ENCODE measurements around the gene ARAP2. TPM values are rescaled to one million over a fixed set of nuclear protein-coding genes. Genes with fewer than 3 reads are reported as not detected.

ARAP2 gene
- total and polyA plus RNA-seq, 2 experiments from 2014 or later: 0.92 to 4.8 TPM

- TF ChIP-seq REST (IDR thresholded peaks at IDR 0.05; ENCODE audit: unreplicated experiment): no peak
- TF ChIP-seq POLR2AphosphoS5 (IDR thresholded peaks at IDR 0.05; ENCODE audit: low read depth): no peak
- no peak for TF ChIP-seq EZH2phosphoT487 (IDR thresholded peaks at IDR 0.05; ENCODE audit: unreplicated experiment)
- TF ChIP-seq ZNF114 (CRISPR knock-in tag; IDR thresholded peaks at IDR 0.05): no peak
Observed at GRCh38 chr4:36133086-36133485, 111.2 kb downstream of the ARAP2 start (continued).

GRCh38 chr4:36130641-36131040 is 113.7 kb downstream of the ARAP2 start:
- H3K27ac ChIP-seq (ENCODE audit: low read depth): no peak overlapping the region
- no peaks in the 10 kb centered on the region for H3K27me3 Mint-ChIP-seq (ENCODE audit: insufficient read depth, low read depth, poor library complexity)
- no peaks in the 10 kb centered on the region for H3K79me2 ChIP-seq (replicated peaks; ENCODE audit: insufficient read depth)
- H3K27me3 ChIP-seq (ENCODE audit: insufficient read depth): no peaks in the 10 kb centered on the region
- H2AFZ ChIP-seq: no peak overlapping the region
- H3K9me2 ChIP-seq (ENCODE audit: insufficient read depth): no peaks in the 10 kb centered on the region
- H3F3A ChIP-seq (replicated peaks; ENCODE audit: low read depth): no peaks in the 10 kb centered on the region
- DNase-seq (ENCODE audit: low spot score): no peak
- peaks cover 22% of the 10 kb centered on the region for H3K4me1 Mint-ChIP-seq
- H3K4me3 Mint-ChIP-seq: no peak overlapping the region
- H3K4me1 ChIP-seq (ENCODE audit: insufficient read depth): peaks cover 14% of the 10 kb centered on the region; the same call in 1 of the 2 replicates
- no peaks in the 10 kb centered on the region for H4K20me1 ChIP-seq (replicated peaks; ENCODE audit: insufficient read depth)
- no peak overlapping the region for H3K4me2 ChIP-seq
- no peaks in the 10 kb centered on the region for H3K36me3 ChIP-seq (ENCODE audit: insufficient read depth)
- no peak for ATAC-seq
- no peaks in the 10 kb centered on the region for H3K36me3 Mint-ChIP-seq (ENCODE audit: low read depth)
- no peaks in the 10 kb centered on the region for H3K9me3 Mint-ChIP-seq
- H3K27ac Mint-ChIP-seq: 0 out of 2 replicates have a peak overlapping the region, but pooled peaks have one; percentile 43
- no peak overlapping the region for H3K4me3 ChIP-seq
- TF ChIP-seq EZH2phosphoT487 (IDR thresholded peaks at IDR 0.05; ENCODE audit: unreplicated experiment) (no peak), ZNF114 (CRISPR knock-in tag; IDR thresholded peaks at IDR 0.05) (no peak), CTCF (conservative IDR thresholded peaks at IDR 0.05; ENCODE audit: low read depth in 2 of 2) (no peak), CREB1 (CRISPR knock-in tag; IDR thresholded peaks at IDR 0.05; ENCODE audit: low read depth) (no peak), NANOG (IDR thresholded peaks at IDR 0.05; ENCODE audit: borderline replicate concordance) (no peak), ETS1 (IDR thresholded peaks at IDR 0.05) (no peak), ZNF462 (CRISPR knock-in tag; IDR thresholded peaks at IDR 0.05) (no peak), JUNB (IDR thresholded peaks at IDR 0.05; ENCODE audit: unreplicated experiment) (no peak), POLR2AphosphoS5 (IDR thresholded peaks at IDR 0.05; ENCODE audit: low read depth) (no peak)

Measured in GM23338 (cell line).